ENCODE measurements around the gene RBM10.

Gene RBM10

GRCh38 chrX:47190445-47191269 is 45.6 kb downstream of the RBM10 start:
- DNase-seq, result peak; percentile 80
- H3K36me3 Mint-ChIP-seq (ENCODE audit: low read depth), result peaks cover 15% of the 10 kb centered on the region
- peaks cover 14% of the 10 kb centered on the region for H3K9me3 Mint-ChIP-seq
- H3K27me3 Mint-ChIP-seq (ENCODE audit: low read depth, poor library complexity), result peaks cover 3% of the 10 kb centered on the region
- H3K4me3 Mint-ChIP-seq, result peak overlapping the region; percentile 90
- no peak overlapping the region for H3K27ac Mint-ChIP-seq
- TF ChIP-seq CTCF (IDR thresholded peaks at IDR 0.05), result no peak
- H3K4me1 Mint-ChIP-seq, result peaks cover 26% of the 10 kb centered on the region

- H3K9me3 Mint-ChIP-seq, result peaks cover 11% of the 10 kb centered on the region
- H3K4me1 Mint-ChIP-seq, result peaks cover 32% of the 10 kb centered on the region
- DNase-seq, result peak; percentile 23
- peak overlapping the region; percentile 90 for H3K4me3 Mint-ChIP-seq
- TF ChIP-seq CTCF (IDR thresholded peaks at IDR 0.05), result no peak
- peaks cover 19% of the 10 kb centered on the region for H3K36me3 Mint-ChIP-seq (ENCODE audit: low read depth)
- H3K27me3 Mint-ChIP-seq (ENCODE audit: low read depth, poor library complexity), result peaks cover 3% of the 10 kb centered on the region
- H3K27ac Mint-ChIP-seq, result no peak overlapping the region
These were observed 46.3 kb downstream of the RBM10 start for GRCh38 chrX:47191331-47191730.

- peak overlapping the region; percentile 90 for H3K4me3 Mint-ChIP-seq
- peaks cover 38% of the 10 kb centered on the region for H3K4me1 Mint-ChIP-seq
- no peak for TF ChIP-seq CTCF (IDR thresholded peaks at IDR 0.05)
- DNase-seq, result no peak
- H3K36me3 Mint-ChIP-seq (ENCODE audit: low read depth), result peaks cover 19% of the 10 kb centered on the region
- H3K9me3 Mint-ChIP-seq, result peaks cover 11% of the 10 kb centered on the region
- H3K27ac Mint-ChIP-seq, result no peak overlapping the region
- H3K27me3 Mint-ChIP-seq (ENCODE audit: low read depth, poor library complexity), result peaks cover 3% of the 10 kb centered on the region
These were observed 46.9 kb downstream of the RBM10 start for GRCh38 chrX:47191806-47192401.

- Mint-ChIP-seq H3K4me1 (peaks cover 55% of the 10 kb centered on the region), H3K36me3 (ENCODE audit: low read depth) (peaks cover 36% of the 10 kb centered on the region), H3K27ac (peak within 1 kb of the TSS; percentile 99), H3K4me3 (peak within 1 kb of the TSS; percentile 99), H3K9me3 (peaks cover 11% of the 10 kb centered on the region), H3K27me3 (ENCODE audit: low read depth, poor library complexity) (peaks cover 3% of the 10 kb centered on the region)
- peak; percentile 81 for TF ChIP-seq CTCF (IDR thresholded peaks at IDR 0.05)
- peak; percentile 97 for DNase-seq
These were observed 48.6 kb downstream of the RBM10 start, which contains the start of gene UBA1 for GRCh38 chrX:47193475-47194193. UBA1 (plus strand) TSS chrX:47193829; CDS start chrX:47198803, 4,974 bp downstream.

GRCh38 chrX:47194194-47194787 is 49.3 kb downstream of the RBM10 start:
- no peak for TF ChIP-seq CTCF (IDR thresholded peaks at IDR 0.05)
- Mint-ChIP-seq H3K9me3 (peaks cover 11% of the 10 kb centered on the region), H3K27ac (peak overlapping the region; percentile 99), H3K36me3 (ENCODE audit: low read depth) (peaks cover 43% of the 10 kb centered on the region), H3K4me1 (peaks cover 60% of the 10 kb centered on the region), H3K27me3 (ENCODE audit: low read depth, poor library complexity) (peaks cover 3% of the 10 kb centered on the region), H3K4me3 (peak overlapping the region; percentile 99)
- no peak for DNase-seq
